Measurements from ENCODE around the gene MAPK8IP1.
A peak's percentile ranks its signal among the peaks of the same experiment; 100 is the strongest.

- TF ChIP-seq, protein P1, sequence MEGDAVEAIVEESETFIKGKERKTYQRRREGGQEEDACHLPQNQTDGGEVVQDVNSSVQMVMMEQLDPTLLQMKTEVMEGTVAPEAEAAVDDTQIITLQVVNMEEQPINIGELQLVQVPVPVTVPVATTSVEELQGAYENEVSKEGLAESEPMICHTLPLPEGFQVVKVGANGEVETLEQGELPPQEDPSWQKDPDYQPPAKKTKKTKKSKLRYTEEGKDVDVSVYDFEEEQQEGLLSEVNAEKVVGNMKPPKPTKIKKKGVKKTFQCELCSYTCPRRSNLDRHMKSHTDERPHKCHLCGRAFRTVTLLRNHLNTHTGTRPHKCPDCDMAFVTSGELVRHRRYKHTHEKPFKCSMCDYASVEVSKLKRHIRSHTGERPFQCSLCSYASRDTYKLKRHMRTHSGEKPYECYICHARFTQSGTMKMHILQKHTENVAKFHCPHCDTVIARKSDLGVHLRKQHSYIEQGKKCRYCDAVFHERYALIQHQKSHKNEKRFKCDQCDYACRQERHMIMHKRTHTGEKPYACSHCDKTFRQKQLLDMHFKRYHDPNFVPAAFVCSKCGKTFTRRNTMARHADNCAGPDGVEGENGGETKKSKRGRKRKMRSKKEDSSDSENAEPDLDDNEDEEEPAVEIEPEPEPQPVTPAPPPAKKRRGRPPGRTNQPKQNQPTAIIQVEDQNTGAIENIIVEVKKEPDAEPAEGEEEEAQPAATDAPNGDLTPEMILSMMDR (IDR thresholded peaks at IDR 0.05; ENCODE audit: extremely low read depth in 1 of 2, insufficient read depth in 1 of 2, low read depth in 1 of 2, low read length in 2 of 2), result no peak
- peak; percentile 11 for TF ChIP-seq POLR2AphosphoS5 (IDR thresholded peaks at IDR 0.05; ENCODE audit: insufficient read depth, low read depth, low read length)
Observed at GRCh38 chr11:45906965-45907611, 21.6 kb downstream of the MAPK8IP1 start, which contains the start of gene FREY1.
